ENCODE results near the gene TRAIP. TPM values are rescaled to one million over a fixed set of nuclear protein-coding genes. Genes with fewer than 3 reads are reported as not detected.
A peak's percentile ranks its signal among the peaks of the same experiment; 100 is the strongest.

Gene TRAIP
- total and polyA plus RNA-seq, 2 experiments from 2014 or later = 6.7 to 13.3 TPM

- H3K9me3 ChIP-seq (ENCODE audit: low read depth) = no peaks in the 10 kb centered on the region
- peak; percentile 30 to 98 for DNase-seq (ENCODE audit: low read depth in 1 of 2, low spot score in 1 of 2)
- H3K27ac ChIP-seq = peak overlapping the region; percentile 35
Measured at GRCh38 chr3:49805367-49805782, 51.0 kb downstream of the TRAIP start.

GRCh38 chr3:49804141-49805041 is 52.0 kb downstream of the TRAIP start:
- no peak for TF ChIP-seq CTCF (IDR thresholded peaks at IDR 0.05; ENCODE audit: low read depth, low read length)
- H3K36me3 ChIP-seq = no peaks in the 10 kb centered on the region
- no peak overlapping the region for H3K27ac ChIP-seq
- peaks cover 32% of the 10 kb centered on the region for H3K4me1 ChIP-seq (ENCODE audit: low read depth)
- H3K27me3 ChIP-seq = peaks cover 25% of the 10 kb centered on the region
- DNase-seq (ENCODE audit: low read depth in 1 of 2, low spot score in 1 of 2) = no peak
- H3K9me3 ChIP-seq (ENCODE audit: low read depth) = no peaks in the 10 kb centered on the region
- no peak overlapping the region for H3K4me3 ChIP-seq

More at GRCh38 chr3:49805367-49805782, 51.0 kb downstream of the TRAIP start:
- Histone ChIP-seq H3K4me3 (no peak overlapping the region), H3K36me3 (no peaks in the 10 kb centered on the region), H3K4me1 (ENCODE audit: low read depth) (peaks cover 32% of the 10 kb centered on the region), H3K27me3 (peaks cover 25% of the 10 kb centered on the region)
- TF ChIP-seq CTCF (IDR thresholded peaks at IDR 0.05; ENCODE audit: low read depth, low read length) = no peak

GRCh38 chr3:49803465-49804140 is 52.8 kb downstream of the TRAIP start:
- peak in 1 of 2 donors; percentile 61 for DNase-seq (ENCODE audit: low read depth in 1 of 2, low spot score in 1 of 2)
- no peak for TF ChIP-seq CTCF (IDR thresholded peaks at IDR 0.05; ENCODE audit: low read depth, low read length)
- peak overlapping the region; percentile 77 for H3K4me3 ChIP-seq
- H3K27ac ChIP-seq = no peak overlapping the region
- H3K27me3 ChIP-seq = peaks cover 25% of the 10 kb centered on the region
- H3K4me1 ChIP-seq (ENCODE audit: low read depth) = peaks cover 32% of the 10 kb centered on the region
- H3K36me3 ChIP-seq = no peaks in the 10 kb centered on the region
- no peaks in the 10 kb centered on the region for H3K9me3 ChIP-seq (ENCODE audit: low read depth)

GRCh38 chr3:49802719-49803464 is 53.5 kb downstream of the TRAIP start, which contains the start of gene INKA1:
Gene INKA1 (plus strand): TSS chr3:49803261. CDS start chr3:49803393, 132 bp downstream.
- H3K4me1 ChIP-seq (ENCODE audit: low read depth) = peaks cover 31% of the 10 kb centered on the region
- no peaks in the 10 kb centered on the region for H3K36me3 ChIP-seq
- H3K4me3 ChIP-seq = peak within 1 kb of the TSS; percentile 77
- H3K9me3 ChIP-seq (ENCODE audit: low read depth) = no peaks in the 10 kb centered on the region
- peak; percentile 88 for TF ChIP-seq CTCF (IDR thresholded peaks at IDR 0.05; ENCODE audit: low read depth, low read length)
- no peak within 1 kb of the TSS for H3K27ac ChIP-seq
- DNase-seq (ENCODE audit: low read depth in 1 of 2, low spot score in 1 of 2) = peak; percentile 87 to 93
- H3K27me3 ChIP-seq = peaks cover 25% of the 10 kb centered on the region

- Histone ChIP-seq H3K27me3 (peaks cover 25% of the 10 kb centered on the region), H3K4me1 (ENCODE audit: low read depth) (peaks cover 14% of the 10 kb centered on the region), H3K9me3 (ENCODE audit: low read depth) (no peaks in the 10 kb centered on the region), H3K27ac (no peak overlapping the region), H3K4me3 (no peak overlapping the region), H3K36me3 (no peaks in the 10 kb centered on the region)
- no peak for TF ChIP-seq CTCF (IDR thresholded peaks at IDR 0.05; ENCODE audit: low read depth, low read length)
- DNase-seq (ENCODE audit: low read depth in 1 of 2, low spot score in 1 of 2) = no peak
Measured at GRCh38 chr3:49801160-49801559, 55.2 kb downstream of the TRAIP start.

Measured in cardiac muscle cell (in vitro differentiated cells and primary cell).